ENCODE measurements around the gene SOX5. TPM values are rescaled to one million over a fixed set of nuclear protein-coding genes. Genes with fewer than 3 reads are reported as not detected.

SOX5 gene
- total RNA-seq, 4 donors from 2014 or later: 47.1 to 56.8 (median 50.2) TPM

DNA sequence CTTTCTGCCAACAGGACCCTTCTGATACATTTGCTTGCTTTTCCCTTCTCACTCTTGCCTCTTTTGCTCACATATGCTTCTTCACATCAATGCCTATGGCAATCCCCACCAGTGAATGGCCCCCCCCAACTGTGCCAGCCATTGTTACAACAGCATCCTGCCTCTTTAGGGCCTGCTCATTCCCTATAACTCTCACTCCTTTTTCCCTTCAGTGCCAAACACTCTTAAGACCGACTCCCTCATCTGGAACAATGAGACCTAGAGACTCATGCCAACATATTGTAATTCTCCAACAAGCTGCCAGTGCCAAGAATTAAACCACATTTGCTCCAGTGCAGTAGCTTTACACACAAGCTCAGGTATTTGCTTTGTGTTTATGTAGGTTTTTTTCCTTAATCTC is 189.0 kb downstream of the SOX5 start:
- TF ChIP-seq, protein P1, sequence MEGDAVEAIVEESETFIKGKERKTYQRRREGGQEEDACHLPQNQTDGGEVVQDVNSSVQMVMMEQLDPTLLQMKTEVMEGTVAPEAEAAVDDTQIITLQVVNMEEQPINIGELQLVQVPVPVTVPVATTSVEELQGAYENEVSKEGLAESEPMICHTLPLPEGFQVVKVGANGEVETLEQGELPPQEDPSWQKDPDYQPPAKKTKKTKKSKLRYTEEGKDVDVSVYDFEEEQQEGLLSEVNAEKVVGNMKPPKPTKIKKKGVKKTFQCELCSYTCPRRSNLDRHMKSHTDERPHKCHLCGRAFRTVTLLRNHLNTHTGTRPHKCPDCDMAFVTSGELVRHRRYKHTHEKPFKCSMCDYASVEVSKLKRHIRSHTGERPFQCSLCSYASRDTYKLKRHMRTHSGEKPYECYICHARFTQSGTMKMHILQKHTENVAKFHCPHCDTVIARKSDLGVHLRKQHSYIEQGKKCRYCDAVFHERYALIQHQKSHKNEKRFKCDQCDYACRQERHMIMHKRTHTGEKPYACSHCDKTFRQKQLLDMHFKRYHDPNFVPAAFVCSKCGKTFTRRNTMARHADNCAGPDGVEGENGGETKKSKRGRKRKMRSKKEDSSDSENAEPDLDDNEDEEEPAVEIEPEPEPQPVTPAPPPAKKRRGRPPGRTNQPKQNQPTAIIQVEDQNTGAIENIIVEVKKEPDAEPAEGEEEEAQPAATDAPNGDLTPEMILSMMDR (IDR thresholded peaks at IDR 0.05; ENCODE audit: low read depth): no peak

DNA sequence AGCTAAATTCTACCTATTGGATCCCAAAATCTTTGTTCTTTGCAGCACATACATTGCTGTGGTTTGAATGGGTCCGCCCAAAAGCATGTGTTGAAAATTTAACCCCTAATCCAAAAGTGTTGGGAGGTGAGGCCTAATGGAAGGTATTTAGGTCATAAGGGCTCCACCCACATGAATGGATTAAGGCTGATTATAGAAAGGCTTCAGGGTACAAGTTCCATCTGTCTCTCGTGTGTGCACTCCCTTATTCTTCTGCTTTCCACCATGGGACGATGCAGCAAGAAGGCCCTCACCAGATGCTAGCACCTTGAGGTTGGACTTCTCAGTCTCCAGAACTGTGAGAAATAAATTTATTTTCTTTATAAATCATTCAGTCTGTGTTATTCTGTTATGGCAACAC is 190.9 kb downstream of the SOX5 start:
- TF ChIP-seq, protein P1 (IDR thresholded peaks at IDR 0.05; ENCODE audit: low read depth): no peak

GRCh38 chr12:23757541-23757962 is 191.9 kb downstream of the SOX5 start:
- TF ChIP-seq, protein P1 (IDR thresholded peaks at IDR 0.05; ENCODE audit: low read depth): no peak

GRCh38 chr12:23756416-23756815 is 193.1 kb downstream of the SOX5 start:
- TF ChIP-seq, protein P1 (IDR thresholded peaks at IDR 0.05; ENCODE audit: low read depth): no peak

- TF ChIP-seq, protein P1 (IDR thresholded peaks at IDR 0.05; ENCODE audit: low read depth): no peak
These were observed 195.7 kb downstream of the SOX5 start for GRCh38 chr12:23753628-23754365.

DNA sequence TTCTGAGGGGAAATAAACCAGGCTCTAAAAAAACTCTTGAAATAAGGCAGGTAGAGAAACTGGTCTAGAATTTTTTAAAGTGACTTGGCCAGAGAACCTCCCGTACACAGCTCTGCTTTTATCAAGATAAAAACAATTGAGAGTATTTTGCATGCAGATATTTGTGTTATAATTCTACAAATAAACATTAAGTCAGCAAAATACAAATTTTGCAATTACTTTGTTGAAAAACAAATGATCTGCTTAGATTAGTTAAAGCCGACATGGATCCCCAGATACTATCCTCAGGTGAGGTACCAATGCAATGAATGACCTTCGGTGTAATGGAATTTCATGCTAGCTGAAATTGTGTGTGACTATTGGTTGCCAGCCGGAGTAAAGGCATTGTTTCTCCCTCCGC is 197.2 kb downstream of the SOX5 start:
- TF ChIP-seq, protein P1 (IDR thresholded peaks at IDR 0.05; ENCODE audit: low read depth): no peak

DNA sequence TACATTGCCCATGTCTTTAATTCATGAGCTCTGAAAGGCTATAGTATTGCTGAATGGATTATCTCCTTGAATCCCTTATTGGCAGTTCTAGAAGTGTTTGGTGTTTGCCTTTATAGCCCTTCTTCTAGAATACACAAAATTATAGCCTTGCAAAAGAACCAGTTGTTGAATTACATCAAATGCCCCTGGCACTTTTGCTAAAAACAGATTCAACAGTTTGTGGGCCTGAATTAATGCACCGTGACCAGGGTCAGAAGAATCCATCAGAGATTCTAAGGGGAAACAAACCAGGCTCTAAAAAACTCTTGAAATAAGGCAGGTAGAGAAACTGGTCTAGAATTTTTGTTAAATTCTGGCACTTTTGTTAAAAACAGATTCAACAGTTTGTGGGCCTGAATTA is 197.8 kb downstream of the SOX5 start:
- TF ChIP-seq, protein P1 (IDR thresholded peaks at IDR 0.05; ENCODE audit: low read depth): no peak

Data from subcutaneous adipose tissue (tissue), 4 donors.